Measurements from ENCODE around the gene USP17L22. TPM values are rescaled to one million over a fixed set of nuclear protein-coding genes. Genes with fewer than 3 reads are reported as not detected.

Gene USP17L22
- total RNA-seq: not detected

GRCh38 chr4:9267319-9267718, at the start of gene USP17L22:
TSS of gene USP17L22 (plus strand) at chr4:9267619. CDS start at chr4:9267619, 0 bp downstream.

GRCh38 chr4:9219852-9220251, 47.6 kb upstream of the USP17L22 start, which contains the start of gene USP17L12:
TSS of gene USP17L12 (plus strand) at chr4:9220152. CDS start at chr4:9220152, 0 bp downstream.

GRCh38 chr4:9224596-9224995, 42.8 kb upstream of the USP17L22 start, which contains the start of gene USP17L13:
TSS of gene USP17L13 (plus strand) at chr4:9224896. CDS start at chr4:9224896, 0 bp downstream.

GRCh38 chr4:9234085-9234484, 33.3 kb upstream of the USP17L22 start, which contains the start of gene USP17L15:
TSS of gene USP17L15 (plus strand) at chr4:9234385. CDS start at chr4:9234385, 0 bp downstream.

GRCh38 chr4:9243579-9243978, 23.8 kb upstream of the USP17L22 start, which contains the start of gene USP17L17:
TSS of gene USP17L17 (plus strand) at chr4:9243879. CDS start at chr4:9243879, 0 bp downstream.

GRCh38 chr4:9247953-9248680, 19.3 kb upstream of the USP17L22 start, which contains the start of gene USP17L18:
TSS of gene USP17L18 (plus strand) at chr4:9248630. CDS start at chr4:9248630, 0 bp downstream.

GRCh38 chr4:9253078-9253477, 14.3 kb upstream of the USP17L22 start, which contains the start of gene USP17L19:
TSS of gene USP17L19 (plus strand) at chr4:9253378. CDS start at chr4:9253378, 0 bp downstream.

GRCh38 chr4:9257824-9258223, 9.6 kb upstream of the USP17L22 start, which contains the start of gene USP17L20:
TSS of gene USP17L20 (plus strand) at chr4:9258124. CDS start at chr4:9258124, 0 bp downstream.

GRCh38 chr4:9262572-9262971, 4.8 kb upstream of the USP17L22 start, which contains the start of gene USP17L21:
TSS of gene USP17L21 (plus strand) at chr4:9262872. CDS start at chr4:9262872, 0 bp downstream.

Other genes starting within 250 kb of the USP17L22 start
- gene FAM90A26, start 97.2 kb upstream of the USP17L22 start, total RNA-seq: not detected
- not detected for gene USP17L10, start 57.0 kb upstream of the USP17L22 start, total RNA-seq
- not detected for gene USP17L11, start 52.2 kb upstream of the USP17L22 start, total RNA-seq
- gene USP17L12, start 47.5 kb upstream of the USP17L22 start, total RNA-seq: not detected
- gene USP17L13, start 42.7 kb upstream of the USP17L22 start, total RNA-seq: not detected
- not detected for gene USP17L15, start 33.2 kb upstream of the USP17L22 start, total RNA-seq
- gene USP17L17, start 23.7 kb upstream of the USP17L22 start, total RNA-seq: not detected
- gene USP17L18, start 19.0 kb upstream of the USP17L22 start, total RNA-seq: not detected
- gene USP17L19, start 14.2 kb upstream of the USP17L22 start, total RNA-seq: not detected
- gene USP17L20, start 9.5 kb upstream of the USP17L22 start, total RNA-seq: not detected
- not detected for gene USP17L21, start 4.7 kb upstream of the USP17L22 start, total RNA-seq
- gene USP17L24, start 57.5 kb downstream of the USP17L22 start, total RNA-seq: not detected
- gene USP17L25, start 62.3 kb downstream of the USP17L22 start, total RNA-seq: not detected
- not detected for gene USP17L26, start 67.0 kb downstream of the USP17L22 start, total RNA-seq
- gene USP17L5, start 71.8 kb downstream of the USP17L22 start, total RNA-seq: not detected
- not detected for gene USP17L27, start 76.5 kb downstream of the USP17L22 start, total RNA-seq
- gene USP17L28, start 81.3 kb downstream of the USP17L22 start, total RNA-seq: not detected
- not detected for gene USP17L29, start 86.0 kb downstream of the USP17L22 start, total RNA-seq
- gene USP17L30, start 95.5 kb downstream of the USP17L22 start, total RNA-seq: not detected
- not detected for gene DEFB131A, start 176.8 kb downstream of the USP17L22 start, total RNA-seq